Caki2 (cell line): ENCODE data around the gene NEURL3. TPM values are rescaled to one million over a fixed set of nuclear protein-coding genes. Genes with fewer than 3 reads are reported as not detected.
"Not testable (repeated sequence)": the region's sequence is repeated elsewhere in the genome, so short reads cannot be mapped to it uniquely, and the experiment has no call there.

ENCODE experiments used
- DNase-seq: peaks from one replicate; pipeline ENCODE4 v3.0.0-alpha.2; 2015; ENCODE audit warnings: low read depth
- in situ Hi-C: cut with HindIII; loops from 2 replicates; pipeline ENCODE4 v1.10.0; 2016; ENCODE audit warnings: low sequenced_read_pairs, low pct_unique_long_range_greater_than_20kb, mixed read lengths
- total RNA-seq: library from RNA; depleted of rRNA; stranded (reverse); fragments of >200 nt; shearing (Covaris generic); gene quantifications from 2 replicates; pipeline ENCODE4 v1.2.3, GENCODE V29; 2014; ENCODE audit warnings: low replicate concordance; rRNA removed

The NEURL3 gene
- total RNA-seq, 1 experiment from 2014 or later: 29.6 TPM

DNA sequence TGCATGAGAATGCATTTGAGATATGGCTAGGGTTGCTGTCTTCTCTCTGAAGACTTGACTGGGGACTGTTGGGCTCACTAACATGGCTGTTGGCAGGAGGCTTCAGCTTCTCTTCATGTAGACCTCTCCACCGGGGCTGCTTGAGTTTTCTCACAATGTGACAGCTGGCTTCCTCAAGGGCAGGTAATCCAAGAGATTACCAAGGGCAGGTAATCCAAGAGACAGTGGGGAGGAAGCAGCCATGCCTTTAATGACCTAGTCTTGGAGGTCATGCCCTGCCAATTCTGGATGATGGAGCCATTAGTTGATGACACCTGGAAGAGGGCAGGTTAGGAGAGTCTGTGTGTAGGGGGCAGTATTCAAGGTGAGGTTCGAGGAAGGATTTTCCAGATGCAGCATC, 40.5 kb downstream of the NEURL3 start:
- no peak for DNase-seq
- in situ Hi-C loops: no loop called here

GRCh38 chr2:96464061-96464460, 41.1 kb downstream of the NEURL3 start:
- in situ Hi-C loops: no loop called here
- no peak for DNase-seq

- DNase-seq: no peak
- in situ Hi-C loops: no loop called here
These were observed 42.0 kb downstream of the NEURL3 start for GRCh38 chr2:96463119-96463518.

- in situ Hi-C loops, DNase-seq: not testable (repeated sequence)
These were observed 43.5 kb downstream of the NEURL3 start for GRCh38 chr2:96461616-96462015.

DNA sequence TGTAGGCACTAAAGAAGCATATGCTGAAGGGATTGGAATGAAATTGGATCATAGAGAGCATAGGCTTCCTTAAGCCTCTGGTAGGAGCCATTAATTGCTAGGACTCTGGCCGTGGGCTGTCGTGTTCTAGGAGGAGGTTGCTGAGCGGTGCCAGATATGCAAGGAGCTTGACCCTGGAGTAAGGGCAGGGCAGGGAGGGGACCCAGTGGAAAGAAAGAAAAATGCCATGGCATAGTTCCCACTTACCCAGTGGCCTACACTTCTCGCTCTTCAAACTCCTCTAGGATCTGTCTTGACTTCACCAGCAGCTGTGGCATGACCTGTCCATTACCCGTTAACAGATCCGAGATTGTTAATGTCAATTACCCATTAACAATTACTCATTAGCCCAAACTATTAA, 53.1 kb downstream of the NEURL3 start:
- no peak for DNase-seq
- in situ Hi-C loops: no loop called here

DNA sequence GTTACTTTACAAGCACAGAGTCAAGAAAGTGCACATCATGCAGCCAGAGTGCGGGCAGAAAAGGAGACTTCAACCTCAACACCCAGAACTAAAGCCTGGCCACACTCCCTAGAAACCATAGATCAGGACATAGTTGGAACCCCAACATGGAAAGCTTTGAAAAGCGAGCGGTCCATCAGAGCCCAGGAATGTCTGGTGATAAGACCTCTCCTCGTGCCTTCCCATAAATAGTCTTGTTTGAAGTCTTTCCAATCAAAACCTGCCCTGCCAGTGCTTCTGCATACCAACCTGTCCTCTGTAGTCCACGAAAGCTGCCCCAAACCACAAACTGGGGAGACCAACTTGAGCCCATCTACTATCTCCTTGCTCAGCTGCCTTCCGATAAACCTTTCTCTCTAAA, 55.5 kb downstream of the NEURL3 start:
- in situ Hi-C loops: no loop called here
- no peak for DNase-seq

DNA sequence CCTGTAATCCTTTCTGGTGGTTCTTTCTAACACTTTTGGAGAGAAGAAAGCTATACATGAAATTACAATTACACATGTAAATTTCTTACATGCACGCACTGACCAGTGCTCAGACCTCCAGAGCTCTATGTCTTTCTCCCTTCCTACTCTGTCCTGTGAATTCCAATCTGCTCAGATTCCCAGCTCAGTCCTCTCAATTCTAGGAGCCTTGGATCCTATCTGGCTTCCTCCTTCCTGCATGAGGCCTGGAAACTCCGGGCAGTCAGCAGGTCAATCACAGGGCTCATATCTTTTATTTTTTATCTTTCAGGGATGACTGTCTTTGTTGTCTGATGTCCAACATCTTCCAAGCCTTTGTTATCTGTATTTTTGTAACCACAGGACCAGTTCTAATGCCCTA, 56.0 kb downstream of the NEURL3 start:
- in situ Hi-C loops: no loop called here
- DNase-seq: no peak

DNA sequence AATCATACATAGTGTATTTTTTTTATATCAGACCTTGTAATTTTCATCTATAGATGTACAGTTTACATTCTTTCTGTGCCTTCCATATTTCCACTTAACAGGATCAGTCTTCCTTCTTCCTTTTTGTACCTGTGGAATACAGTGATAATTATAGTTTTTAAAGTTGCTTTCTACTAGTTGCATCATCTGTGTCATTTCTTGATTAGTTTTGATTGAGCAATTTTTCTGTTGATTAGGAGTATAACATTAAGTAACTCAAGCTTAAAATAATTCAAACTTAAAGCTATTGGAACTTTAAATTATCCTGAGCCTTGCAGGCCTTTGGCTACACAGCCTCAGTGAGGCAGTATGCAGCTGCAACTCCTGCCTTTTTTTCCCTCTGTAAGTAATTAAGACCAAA, 57.4 kb downstream of the NEURL3 start:
- no peak for DNase-seq
- in situ Hi-C loops: no loop called here

Other genes starting within 250 kb of the NEURL3 start
- gene TMEM127, start 239.4 kb downstream of the NEURL3 start, total RNA-seq: 17.4 and 29.8 TPM in 2 replicates
- gene CIAO1, start 239.1 kb downstream of the NEURL3 start, total RNA-seq: 119 and 148 TPM in 2 replicates
- 73.7 and 74.0 TPM in 2 replicates for gene SNRNP200, start 199.8 kb downstream of the NEURL3 start, total RNA-seq
- not detected in 2 replicates for gene ITPRIPL1, start 180.0 kb downstream of the NEURL3 start, total RNA-seq
- 30.5 and 43.0 TPM in 2 replicates for gene NCAPH, start 169.6 kb downstream of the NEURL3 start, total RNA-seq
- 11.6 and 12.3 TPM in 2 replicates for gene ARID5A, start 31.4 kb upstream of the NEURL3 start, total RNA-seq
- gene KANSL3, start 133.0 kb upstream of the NEURL3 start, total RNA-seq: 51.5 and 56.1 TPM in 2 replicates
- gene FER1L5, start 137.4 kb upstream of the NEURL3 start, total RNA-seq: not detected in 2 replicates
- gene LMAN2L, start 234.7 kb upstream of the NEURL3 start, total RNA-seq: 70.7 and 78.9 TPM in 2 replicates